HL-60/S4 treated with phorbol 12-myristate 13-acetate at 8.2 ng/mL for 4 days and 3 days (cell line): ENCODE measurements around the gene WSB2.
"Not testable (repeated sequence)": the region's sequence is repeated elsewhere in the genome, so short reads cannot be mapped to it uniquely, and the experiment has no call there.

Experiments
- in situ Hi-C: fragments of 300-500 bp; cut with MboI; formaldehyde crosslinking; loops from 2 replicates; pipeline ENCODE4 v1.15.0; 2022; ENCODE audit warnings: low sequenced_read_pairs

Gene WSB2

GRCh38 chr12:118061011-118061872, at the start of gene WSB2:
Gene WSB2 (minus strand): TSS chr12:118061179. CDS start chr12:118061048, 131 bp downstream.
- in situ Hi-C loops: no loop called here

GRCh38 chr12:118109088-118109487, 48.1 kb upstream of the WSB2 start:
- in situ Hi-C loops: no loop called here

- in situ Hi-C loops: no loop called here
These were observed 46.7 kb upstream of the WSB2 start for GRCh38 chr12:118107694-118108093.

DNA sequence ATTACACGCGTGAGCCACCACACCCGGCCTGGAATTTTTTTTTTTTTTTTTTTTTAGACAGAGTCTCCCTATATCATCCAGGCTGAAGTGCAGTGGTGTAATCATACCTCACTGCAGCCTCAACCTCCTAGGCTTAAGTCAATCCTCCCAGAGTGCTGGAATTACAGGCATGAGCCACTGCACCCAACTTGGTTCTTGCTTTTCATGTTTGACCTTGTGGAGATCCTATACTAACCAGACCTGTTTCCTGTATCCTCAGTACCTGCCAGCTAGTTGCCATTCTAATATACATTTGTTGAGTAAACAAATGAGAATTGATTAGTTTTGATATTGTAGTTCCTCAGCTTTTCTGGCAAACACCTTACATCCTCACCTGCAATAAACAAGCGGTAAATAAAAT, 46.0 kb upstream of the WSB2 start:
- in situ Hi-C loops: no loop called here

DNA sequence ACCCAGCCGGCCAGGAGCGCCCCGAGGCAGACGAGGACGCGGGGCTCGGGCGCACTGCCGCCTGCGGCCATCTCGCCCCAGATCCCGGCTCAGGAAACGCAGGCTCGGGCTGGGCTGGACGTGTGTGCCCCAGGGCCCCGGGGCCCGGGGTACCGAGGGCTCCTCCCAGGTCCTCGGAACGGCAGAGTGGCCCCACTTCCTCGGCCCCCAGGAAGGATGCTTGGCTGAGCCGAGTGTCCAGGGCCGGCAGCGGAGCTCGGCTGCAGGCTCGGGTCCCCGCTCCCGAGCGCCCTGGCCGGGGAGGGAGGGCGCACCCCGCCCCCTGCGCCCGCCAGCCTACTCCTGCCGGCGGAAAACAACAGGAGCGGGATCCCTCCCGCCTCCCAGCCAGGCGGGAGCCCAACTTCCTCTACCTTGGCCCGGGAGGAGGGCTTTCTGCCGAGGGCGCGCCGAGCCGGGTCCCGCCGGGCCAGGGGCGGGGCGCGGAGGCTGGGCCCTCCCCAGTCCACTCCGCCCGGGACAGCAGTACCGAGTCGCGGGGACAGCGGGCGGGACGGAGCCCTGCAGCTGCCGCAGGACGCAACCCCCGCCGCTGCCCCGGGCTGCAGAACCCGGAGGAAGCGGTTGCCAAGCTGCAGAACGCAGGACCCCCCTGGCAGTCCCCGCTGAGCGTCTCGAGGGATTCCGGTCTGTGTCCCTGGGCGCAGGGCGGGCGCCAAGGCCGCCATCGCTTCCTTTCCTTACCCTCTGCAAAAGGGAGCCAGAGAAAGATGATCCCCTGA, 42.8 kb upstream of the WSB2 start, which contains the start of gene VSIG10:
TSS of gene VSIG10 (minus strand) at position 411 of the 782 bp plus-strand sequence. CDS start at position 71, 340 bp downstream.
- in situ Hi-C loops: no loop called here

DNA sequence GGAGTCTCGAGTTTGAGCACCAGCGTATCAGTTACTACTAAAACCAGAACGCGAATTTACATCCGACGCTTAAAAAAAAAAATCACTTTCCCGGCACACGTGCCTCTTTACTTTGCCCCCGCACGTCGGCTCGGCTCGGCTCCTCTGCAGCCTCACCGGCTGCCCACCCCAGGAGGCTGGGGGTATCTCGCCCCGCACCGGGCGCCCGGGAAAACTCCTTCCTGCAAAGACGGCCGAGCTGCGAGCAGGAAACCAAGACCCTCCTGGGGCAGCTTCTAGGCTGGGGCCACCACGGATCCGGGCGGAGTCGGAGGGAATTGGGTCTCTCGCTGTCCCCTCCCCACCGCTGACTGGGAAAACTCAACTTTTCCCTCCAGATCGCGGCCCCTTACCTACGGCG, 42.2 kb upstream of the WSB2 start:
- in situ Hi-C loops: no loop called here

DNA sequence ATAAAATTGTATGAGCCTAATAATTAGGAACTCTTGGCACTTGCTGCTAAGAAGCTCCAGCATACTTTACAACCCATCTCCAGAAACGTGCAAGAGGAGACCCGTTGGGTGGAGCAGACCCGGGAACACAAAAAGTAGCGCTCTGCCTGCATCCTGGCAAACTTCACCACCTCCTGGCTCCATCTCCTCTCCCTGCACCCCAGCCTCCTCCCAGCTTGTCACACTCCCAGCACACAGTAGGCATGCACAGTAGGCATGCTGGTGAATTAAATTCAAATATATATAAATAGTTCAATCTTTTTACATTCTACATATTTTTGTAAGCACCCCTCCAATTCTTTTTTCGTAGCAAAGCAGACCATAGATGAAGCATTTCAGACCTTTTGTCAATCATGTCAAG, 41.6 kb upstream of the WSB2 start:
- in situ Hi-C loops: no loop called here

GRCh38 chr12:118102070-118102469, 41.1 kb upstream of the WSB2 start:
- in situ Hi-C loops: no loop called here

- in situ Hi-C loops: no loop called here
These were observed 40.1 kb upstream of the WSB2 start for GRCh38 chr12:118101051-118101450.

GRCh38 chr12:118098911-118099671, 38.1 kb upstream of the WSB2 start:
- in situ Hi-C loops: no loop called here

DNA sequence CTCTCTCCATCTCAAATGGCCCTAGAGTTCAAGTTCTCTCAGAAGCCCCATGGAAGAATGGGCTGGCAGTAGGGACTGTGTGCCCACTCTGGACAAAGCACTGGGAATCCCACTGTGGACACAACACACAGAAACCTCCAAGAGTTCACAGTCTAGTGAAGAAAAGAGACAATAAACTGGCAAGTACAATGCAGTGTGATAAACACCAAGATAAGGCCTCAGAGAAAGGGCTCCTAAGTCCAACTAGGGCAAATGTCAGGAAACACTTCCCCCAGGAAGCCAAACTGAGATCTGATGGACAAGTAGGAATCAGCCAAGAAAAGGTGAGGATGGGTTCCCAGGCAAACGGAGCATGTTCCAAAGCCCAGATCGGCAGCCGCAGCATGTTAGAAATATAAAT, 37.4 kb upstream of the WSB2 start:
- in situ Hi-C loops: no loop called here

DNA sequence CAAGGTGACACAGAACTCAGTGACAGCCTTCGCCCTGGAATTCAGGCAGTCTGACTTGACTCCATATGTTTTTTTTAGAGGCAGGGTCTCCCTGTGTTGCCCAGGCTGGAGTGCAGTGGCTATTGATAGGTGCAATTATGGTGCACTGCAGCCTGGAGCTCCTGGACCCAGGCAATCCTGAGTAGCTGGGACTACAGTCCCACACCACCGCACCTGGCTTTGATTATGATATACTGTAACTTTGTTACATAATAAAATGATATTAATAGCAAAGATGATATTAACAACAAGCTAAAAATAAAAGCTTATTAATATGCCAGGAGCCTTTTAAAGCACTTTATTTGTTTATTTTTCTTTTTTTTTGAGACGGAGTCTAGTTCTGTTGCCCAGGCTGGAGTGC, 33.1 kb upstream of the WSB2 start:
- in situ Hi-C loops: no loop called here

DNA sequence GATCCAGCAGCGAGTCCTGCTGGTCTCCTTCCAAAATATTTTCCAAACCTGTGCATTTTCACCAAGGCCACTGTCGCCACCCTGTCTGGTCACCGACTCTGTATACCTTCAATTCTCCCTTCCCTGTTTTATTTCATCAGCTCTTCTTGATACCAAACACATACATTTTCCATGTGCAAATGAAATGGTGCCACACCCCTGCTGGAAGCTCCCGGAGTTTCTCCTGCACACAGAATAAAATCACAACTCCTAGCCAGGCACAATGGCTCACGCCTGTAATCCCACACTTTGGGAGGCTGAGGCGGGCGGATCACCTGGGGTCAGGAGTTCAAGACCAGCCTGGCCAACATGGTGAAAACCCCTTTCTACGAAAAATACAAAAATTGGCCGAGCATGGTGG, 28.8 kb upstream of the WSB2 start:
- in situ Hi-C loops: no loop called here

- in situ Hi-C loops: no loop called here
These were observed 21.2 kb upstream of the WSB2 start for GRCh38 chr12:118082161-118082560.

GRCh38 chr12:118081521-118081920, 20.5 kb upstream of the WSB2 start:
- in situ Hi-C loops: not testable (repeated sequence)

DNA sequence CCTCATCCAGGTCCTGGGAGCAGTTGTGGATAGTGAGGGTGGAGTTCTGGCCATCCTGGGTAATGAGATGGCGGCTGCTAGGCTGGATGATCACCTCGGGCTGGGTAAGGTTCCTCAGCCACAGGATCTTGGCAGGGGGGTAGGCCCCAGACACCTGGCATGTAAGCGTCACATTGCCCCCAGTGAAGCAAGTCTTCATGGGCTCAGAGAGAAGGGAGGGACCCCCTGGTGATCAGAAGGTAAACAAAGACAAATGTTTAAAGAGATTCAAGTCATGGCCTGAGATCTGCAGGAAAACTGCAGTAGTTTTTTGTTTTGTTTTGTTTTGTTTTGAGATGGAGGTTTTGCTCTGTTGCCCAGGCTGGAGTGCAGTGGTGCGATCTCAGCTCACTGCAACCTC, 12.8 kb upstream of the WSB2 start:
- in situ Hi-C loops: no loop called here

DNA sequence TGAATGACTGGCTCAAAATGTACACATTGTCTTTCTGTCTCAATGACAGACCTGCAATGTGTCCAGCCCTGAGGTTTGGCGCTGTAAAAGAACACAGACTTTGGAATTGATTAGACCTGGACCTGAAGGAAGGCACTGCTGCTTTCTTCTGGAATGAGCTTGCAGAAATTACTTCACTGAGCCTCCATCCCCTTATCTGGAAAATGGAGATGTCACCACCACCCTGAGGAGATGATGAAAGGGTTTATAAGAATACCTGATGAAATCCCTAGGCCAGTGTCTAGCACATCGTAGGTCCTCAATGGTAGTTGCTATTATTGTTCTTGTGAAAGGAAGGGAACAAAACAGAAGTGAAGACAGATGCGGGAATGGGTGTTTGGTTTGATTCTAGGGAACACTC, 9.7 kb upstream of the WSB2 start:
- in situ Hi-C loops: no loop called here

DNA sequence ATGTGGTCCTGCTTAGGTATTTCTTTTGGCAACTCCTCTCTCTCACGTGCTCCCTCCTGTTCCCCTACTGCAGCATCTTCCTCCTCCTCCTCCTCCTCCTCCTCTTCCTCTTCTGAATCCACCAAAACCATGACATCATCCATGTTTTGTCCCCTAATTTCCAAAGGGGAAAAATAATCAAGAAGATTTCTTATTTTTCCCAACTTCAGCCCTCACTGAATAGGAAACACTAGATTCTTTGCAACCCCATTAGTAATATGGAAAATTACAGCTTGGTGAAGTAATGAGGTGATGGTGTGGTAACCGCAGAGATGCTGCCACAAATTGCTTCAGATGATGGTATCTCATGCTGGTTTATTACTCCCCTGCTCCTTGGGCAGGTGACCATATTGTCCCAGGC, 7.5 kb upstream of the WSB2 start:
- in situ Hi-C loops: no loop called here

- in situ Hi-C loops: no loop called here
These were observed 4.4 kb upstream of the WSB2 start for GRCh38 chr12:118065380-118065779.

DNA sequence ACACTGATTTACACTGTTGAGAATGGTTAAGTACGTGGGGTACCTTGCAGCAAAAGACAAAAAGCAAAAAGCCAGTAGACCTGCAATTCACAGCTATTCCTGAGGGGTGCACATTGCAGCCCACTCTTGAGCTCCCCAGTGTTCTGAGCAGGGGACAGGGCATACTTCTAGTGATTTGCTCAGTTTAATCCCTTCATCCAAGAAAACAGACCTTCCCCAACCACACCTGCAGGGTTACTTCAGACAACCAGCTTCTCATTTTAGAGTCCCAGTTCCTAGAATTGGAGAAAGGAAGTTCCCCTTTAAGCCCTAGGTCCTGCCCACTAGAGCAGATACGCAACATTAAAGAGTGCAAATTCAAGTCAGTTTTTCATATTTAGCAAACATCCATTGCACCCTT, 3.6 kb upstream of the WSB2 start:
- in situ Hi-C loops: no loop called here
